ENCODE measurements around the gene KIF3A. TPM values are rescaled to one million over a fixed set of nuclear protein-coding genes. Genes with fewer than 3 reads are reported as not detected.
"Not testable (repeated sequence)": the region's sequence is repeated elsewhere in the genome, so short reads cannot be mapped to it uniquely, and the experiment has no call there.

KIF3A gene
- total and polyA plus RNA-seq, 3 donors from 2014 or later, result 23.2 to 38.6 (median 30.8) TPM

DNA sequence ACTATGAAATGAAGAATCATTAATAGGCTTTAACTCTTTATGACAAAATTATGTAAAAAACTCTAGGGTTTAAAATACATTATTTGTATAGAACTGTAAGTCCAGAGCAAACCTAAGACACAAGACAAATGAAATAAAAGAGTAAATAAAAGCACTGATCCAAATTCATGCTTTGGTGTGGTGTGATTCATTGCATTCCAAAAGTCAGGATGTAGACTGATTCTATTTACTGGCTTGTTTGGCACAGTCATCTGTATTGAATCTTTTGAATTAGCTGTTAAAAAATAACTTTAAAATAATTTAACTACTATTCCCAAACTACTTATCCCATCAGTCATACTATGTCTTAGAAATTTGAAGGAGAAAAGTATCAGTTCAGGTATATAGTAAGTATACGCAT lies 32.5 kb downstream of the KIF3A start:
- intact Hi-C loops (cut with DNase I; ENCODE audit: low total_unique reads), result no loop called here
- no peak overlapping the region for H3K27ac ChIP-seq
- no peaks in the 10 kb centered on the region for H3K4me1 ChIP-seq
- no peak overlapping the region for H3K4me3 ChIP-seq
- no peaks in the 10 kb centered on the region for H3K36me3 ChIP-seq (ENCODE audit: low read depth, missing control alignments)
- H3K27me3 ChIP-seq, result no peaks in the 10 kb centered on the region
- H3K9me3 ChIP-seq, result no peaks in the 10 kb centered on the region
- no peak for TF ChIP-seq POLR2A (IDR thresholded peaks at IDR 0.05)
- TF ChIP-seq, protein P1, sequence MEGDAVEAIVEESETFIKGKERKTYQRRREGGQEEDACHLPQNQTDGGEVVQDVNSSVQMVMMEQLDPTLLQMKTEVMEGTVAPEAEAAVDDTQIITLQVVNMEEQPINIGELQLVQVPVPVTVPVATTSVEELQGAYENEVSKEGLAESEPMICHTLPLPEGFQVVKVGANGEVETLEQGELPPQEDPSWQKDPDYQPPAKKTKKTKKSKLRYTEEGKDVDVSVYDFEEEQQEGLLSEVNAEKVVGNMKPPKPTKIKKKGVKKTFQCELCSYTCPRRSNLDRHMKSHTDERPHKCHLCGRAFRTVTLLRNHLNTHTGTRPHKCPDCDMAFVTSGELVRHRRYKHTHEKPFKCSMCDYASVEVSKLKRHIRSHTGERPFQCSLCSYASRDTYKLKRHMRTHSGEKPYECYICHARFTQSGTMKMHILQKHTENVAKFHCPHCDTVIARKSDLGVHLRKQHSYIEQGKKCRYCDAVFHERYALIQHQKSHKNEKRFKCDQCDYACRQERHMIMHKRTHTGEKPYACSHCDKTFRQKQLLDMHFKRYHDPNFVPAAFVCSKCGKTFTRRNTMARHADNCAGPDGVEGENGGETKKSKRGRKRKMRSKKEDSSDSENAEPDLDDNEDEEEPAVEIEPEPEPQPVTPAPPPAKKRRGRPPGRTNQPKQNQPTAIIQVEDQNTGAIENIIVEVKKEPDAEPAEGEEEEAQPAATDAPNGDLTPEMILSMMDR (IDR thresholded peaks at IDR 0.05), result no peak
- 94 to 100% methylated on average over 1 of the region's 1 CpG for WGBS, 2 donors
- DNase-seq, result no peak

DNA sequence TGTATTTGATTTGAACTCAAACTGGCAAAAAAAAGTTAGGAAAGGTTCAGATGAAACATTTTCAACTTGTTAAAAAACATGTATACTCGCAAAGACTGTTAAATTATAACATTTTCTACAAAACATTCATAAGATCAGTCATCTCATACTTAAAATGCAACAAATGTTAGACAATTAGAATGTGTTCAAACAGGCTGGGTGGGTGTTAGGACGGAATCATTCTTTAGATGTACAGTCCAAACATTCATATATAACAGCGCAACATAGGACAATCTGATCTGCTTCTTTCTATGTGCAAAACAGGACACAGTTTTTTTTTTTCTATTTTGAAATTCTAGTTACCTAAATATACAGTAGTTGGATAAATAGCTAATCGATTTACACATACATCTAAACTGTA lies 41.4 kb downstream of the KIF3A start:
- no peaks in the 10 kb centered on the region for H3K36me3 ChIP-seq (ENCODE audit: low read depth, missing control alignments)
- 76 to 88% methylated on average over 4 of the region's 4 CpGs for WGBS, 2 donors
- H3K9me3 ChIP-seq, result no peaks in the 10 kb centered on the region
- no peak overlapping the region for H3K4me3 ChIP-seq
- no peak overlapping the region for H3K27ac ChIP-seq
- no peaks in the 10 kb centered on the region for H3K4me1 ChIP-seq
- no peak for DNase-seq
- TF ChIP-seq, protein P1 (IDR thresholded peaks at IDR 0.05), result no peak
- no peak for TF ChIP-seq POLR2A (IDR thresholded peaks at IDR 0.05)
- H3K27me3 ChIP-seq, result no peaks in the 10 kb centered on the region
- intact Hi-C loops (cut with DNase I; ENCODE audit: low total_unique reads), result no loop called here

DNA sequence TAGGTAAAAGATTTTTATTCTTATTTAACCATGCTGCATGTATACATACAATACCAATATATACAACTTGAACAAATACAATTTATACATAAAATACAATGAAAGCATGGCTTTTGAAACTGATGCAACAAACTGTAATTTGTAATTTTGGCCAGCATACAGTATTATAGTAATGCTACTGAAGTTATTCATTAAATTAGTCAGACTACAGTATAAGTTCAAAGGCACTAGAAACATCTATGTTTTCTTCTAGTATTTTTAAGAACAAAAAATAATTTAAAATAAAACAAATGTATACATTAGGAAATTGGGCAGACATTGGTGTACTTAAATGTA lies 44.7 kb downstream of the KIF3A start:
- Histone ChIP-seq H3K4me1 (no peaks in the 10 kb centered on the region), H3K9me3 (no peaks in the 10 kb centered on the region), H3K36me3 (ENCODE audit: low read depth, missing control alignments) (no peaks in the 10 kb centered on the region), H3K27ac (no peak overlapping the region), H3K27me3 (no peaks in the 10 kb centered on the region), H3K4me3 (no peak overlapping the region)
- DNase-seq, result no peak
- intact Hi-C loops (cut with DNase I; ENCODE audit: low total_unique reads), result no loop called here
- TF ChIP-seq POLR2A (IDR thresholded peaks at IDR 0.05), result no peak
- TF ChIP-seq, protein P1 (IDR thresholded peaks at IDR 0.05), result no peak

DNA sequence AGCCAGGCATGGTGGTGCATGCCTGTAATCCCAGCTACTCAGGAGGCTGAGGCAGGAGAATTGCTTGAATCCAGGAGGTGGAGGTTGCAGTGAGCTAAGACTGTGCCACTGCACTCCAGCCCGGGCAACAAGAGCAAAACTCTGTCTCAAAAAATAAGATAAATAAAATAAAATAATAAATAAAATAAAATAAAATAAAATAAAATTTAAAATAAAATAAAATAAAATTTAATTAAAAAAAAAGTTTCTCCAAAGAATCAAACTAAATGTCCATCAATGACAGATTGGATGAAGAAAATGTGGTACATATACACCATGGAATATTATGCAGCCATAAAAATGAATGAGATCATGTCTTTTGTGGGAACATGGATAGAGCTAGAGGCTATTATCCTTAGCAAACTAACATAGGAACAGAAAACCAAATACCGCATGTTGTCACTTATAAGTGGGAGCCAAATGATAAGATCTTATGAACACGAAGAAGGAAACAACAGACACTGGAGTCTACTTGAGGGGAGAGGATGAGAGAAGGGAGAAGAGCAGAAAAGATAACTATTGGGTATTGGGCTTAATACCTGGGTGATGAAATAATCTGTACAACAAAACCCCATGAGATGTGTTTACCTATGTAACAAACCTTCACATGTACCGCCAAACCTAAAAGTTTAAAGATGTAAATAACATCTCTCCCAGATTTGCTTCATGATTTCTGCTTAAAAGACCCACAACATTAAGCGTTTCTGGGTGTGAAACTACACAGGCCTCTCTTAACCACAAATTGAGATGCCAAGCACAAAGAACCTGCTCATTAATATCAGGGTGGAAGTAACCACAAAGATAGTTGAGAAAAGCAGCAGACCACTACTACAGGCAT lies 45.4 kb downstream of the KIF3A start:
- H3K9me3 ChIP-seq; intact Hi-C loops (cut with DNase I; ENCODE audit: low total_unique reads); H3K4me3 ChIP-seq; H3K4me1 ChIP-seq; DNase-seq; H3K27ac ChIP-seq; H3K27me3 ChIP-seq; H3K36me3 ChIP-seq (ENCODE audit: low read depth, missing control alignments): not testable (repeated sequence)
- 87 to 94% methylated on average over 5 of the region's 5 CpGs for WGBS, 2 donors

DNA sequence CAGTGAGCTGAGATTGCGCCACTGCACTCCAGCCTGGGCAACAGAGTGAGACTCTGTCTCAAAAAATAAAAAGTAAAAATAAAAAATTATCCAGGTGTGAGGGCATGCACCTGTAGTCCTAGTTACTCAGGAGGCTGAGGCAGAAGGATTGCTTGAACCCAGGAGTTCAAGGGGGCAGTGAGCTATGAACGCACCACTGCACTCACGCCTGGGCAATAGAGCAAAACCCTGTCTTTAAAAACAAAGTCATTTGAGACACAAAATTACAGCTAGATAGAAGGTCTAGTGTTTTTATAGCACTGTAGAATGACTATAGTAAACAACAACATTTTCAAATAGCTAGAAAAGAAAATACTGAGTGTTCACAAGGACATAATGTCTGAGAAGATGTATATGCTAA lies 47.2 kb downstream of the KIF3A start:
- Histone ChIP-seq H3K36me3 (ENCODE audit: low read depth, missing control alignments) (no peaks in the 10 kb centered on the region), H3K4me1 (no peaks in the 10 kb centered on the region), H3K4me3 (no peak overlapping the region), H3K27ac (no peak overlapping the region), H3K9me3 (no peaks in the 10 kb centered on the region), H3K27me3 (no peaks in the 10 kb centered on the region)
- no peak for TF ChIP-seq POLR2A (IDR thresholded peaks at IDR 0.05)
- TF ChIP-seq, protein P1 (IDR thresholded peaks at IDR 0.05), result no peak
- intact Hi-C loops (cut with DNase I; ENCODE audit: low total_unique reads), result no loop called here
- WGBS, 2 donors, result 91 to 96% methylated on average over 3 of the region's 3 CpGs
- no peak for DNase-seq

Data from testis (tissue), 3 donors.